HepG2 (cell line): ENCODE data around the gene TMEM14B. TPM values are rescaled to one million over a fixed set of nuclear protein-coding genes. Genes with fewer than 3 reads are reported as not detected.

Source experiments
- ARNTL ChIP-seq: sonication (generic); formaldehyde crosslinking; IDR thresholded peaks from 2 replicates; pipeline ENCODE4 v1.4.0; 2020; ENCODE audit warnings: mild to moderate bottlenecking, missing genetic modification reagents
- ESRRA ChIP-seq: sonication (generic); formaldehyde crosslinking; IDR thresholded peaks from 2 replicates; pipeline ENCODE4 v1.5.1; 2020; ENCODE audit warnings: mild to moderate bottlenecking, low read depth, missing genetic modification reagents
- EZH2 ChIP-seq: conservative IDR thresholded peaks from 2 replicates; pipeline ENCODE4 v1.6.1; 2012; ENCODE audit warnings: mild to moderate bottlenecking, low read depth, low read length, moderate library complexity
- IRX3 ChIP-seq: sonication (generic); formaldehyde crosslinking; IDR thresholded peaks from 2 replicates; pipeline ENCODE4 v1.8.1; 2023; ENCODE audit warnings: mild to moderate bottlenecking, low read depth, missing genetic modification reagents, borderline replicate concordance
- MAFF ChIP-seq: IDR thresholded peaks from 2 replicates; pipeline ENCODE4 v1.6.1; 2011; ENCODE audit warnings: low read depth, low read length, improper control_type of control experiment
- MTF1 ChIP-seq: sonication (generic); formaldehyde crosslinking; IDR thresholded peaks from 2 replicates; pipeline ENCODE4 v1.5.0; 2020; ENCODE audit warnings: missing genetic modification reagents
- NFYC ChIP-seq: IDR thresholded peaks from 2 replicates; pipeline ENCODE4 v1.6.1; 2016; ENCODE audit warnings: missing genetic modification reagents, missing compliant biosample characterization
- SMAD9 ChIP-seq: sonication (generic); formaldehyde crosslinking; IDR thresholded peaks from 2 replicates; pipeline ENCODE4 v1.5.1; 2020; ENCODE audit warnings: mild to moderate bottlenecking, missing genetic modification reagents
- TEAD2 ChIP-seq: sonication (generic); formaldehyde crosslinking; IDR thresholded peaks from 2 replicates; pipeline ENCODE4 v1.9.0; 2021; ENCODE audit warnings: missing genetic modification reagents
- TGIF2 ChIP-seq: IDR thresholded peaks from 2 replicates; pipeline ENCODE4 v1.6.1; 2016; ENCODE audit warnings: control low read depth, missing compliant biosample characterization
- THYN1 ChIP-seq: sonication (generic); formaldehyde crosslinking; IDR thresholded peaks from 2 replicates; pipeline ENCODE4 v1.8.1; 2023; ENCODE audit warnings: low read depth, mild to moderate bottlenecking, moderate library complexity, missing genetic modification reagents, borderline replicate concordance
- WIZ ChIP-seq: sonication (generic); formaldehyde crosslinking; IDR thresholded peaks from 2 replicates; pipeline ENCODE4 v1.5.1; 2020; ENCODE audit warnings: mild to moderate bottlenecking, missing genetic modification reagents
- YY1 ChIP-seq: IDR thresholded peaks from 2 replicates; pipeline ENCODE4 v1.6.1; 2011; ENCODE audit warnings: low read length, low read depth, moderate library complexity, mild to moderate bottlenecking; ENCODE audit not compliant: insufficient read depth, insufficient replicate concordance
- ZNF484 ChIP-seq: sonication (generic); formaldehyde crosslinking; IDR thresholded peaks from 2 replicates; pipeline ENCODE4 v1.5.1; 2020; ENCODE audit warnings: mild to moderate bottlenecking, low read depth, missing genetic modification reagents, borderline replicate concordance
- ZNF670 ChIP-seq: sonication (generic); formaldehyde crosslinking; IDR thresholded peaks from 2 replicates; pipeline ENCODE4 v1.8.0; 2022; ENCODE audit warnings: mild to moderate bottlenecking, missing genetic modification reagents, borderline replicate concordance
- polyA plus RNA-seq, 8 experiments: library from polyadenylated mRNA; depleted of rRNA in 3 of 8; stranded (reverse) in 7 of 8; unstranded in 1 of 8; fragments of >200 nt; fragmentation: Illumina TruSeq in 4 of 8; extraction: Trizol in 4 of 8; gene quantifications; 2 replicates each; pipeline versions ENCODE4 v1.2.1 to v1.2.3, GENCODE V29; 2011 to 2016; ENCODE audit warnings: low read depth in 4 of 8, missing spikeins in 1 of 8, mixed read lengths in 1 of 8; ENCODE audit not compliant: insufficient read depth in 1 of 8
- total RNA-seq, 5 experiments: library from RNA; depleted of rRNA; stranded (reverse); fragments of >200 nt; fragmentation: Illumina TruSeq; extraction: Trizol; gene quantifications; 2 replicates each; pipeline ENCODE4 v1.2.3, GENCODE V29; 2016; ENCODE audit warnings: low read depth in 1 of 5
- TF ChIP-seq, protein P1 (sequence below): sonication (generic); formaldehyde crosslinking; IDR thresholded peaks from 2 replicates; pipeline ENCODE4 v1.8.0; 2022; ENCODE audit warnings: mild to moderate bottlenecking, missing genetic modification reagents; ENCODE audit not compliant: insufficient replicate concordance
- TF ChIP-seq, protein P2 (sequence below): sonication (generic); formaldehyde crosslinking; IDR thresholded peaks from 2 replicates; pipeline ENCODE4 v1.9.0; 2021; ENCODE audit warnings: missing genetic modification reagents, borderline replicate concordance
- TF ChIP-seq, protein P3 (sequence below), 2 experiments: sonication (generic) in 1 of 2; formaldehyde crosslinking in 1 of 2; IDR thresholded peaks; 2 replicates each; pipeline versions ENCODE4 v1.4.0 to v1.6.1; 2018 to 2020; ENCODE audit warnings: missing genetic modification reagents in 2 of 2, borderline replicate concordance in 1 of 2, low read depth in 1 of 2, mild to moderate bottlenecking in 1 of 2, missing biosample characterization in 1 of 2
- TF ChIP-seq, protein P4 (sequence below): sonication (generic); formaldehyde crosslinking; IDR thresholded peaks from 2 replicates; pipeline ENCODE4 v1.8.1; 2023; ENCODE audit warnings: mild to moderate bottlenecking, moderate library complexity, missing genetic modification reagents
- TF ChIP-seq, protein P5 (sequence below): IDR thresholded peaks from 2 replicates; pipeline ENCODE4 v1.6.1; 2016; ENCODE audit warnings: low read depth, control low read depth

Gene TMEM14B
- total and polyA plus RNA-seq, 2 of the 13 experiments (the other 11 are each of a cell fraction or from before 2014, with no cell fraction given) = 133 to 200 TPM

DNA sequence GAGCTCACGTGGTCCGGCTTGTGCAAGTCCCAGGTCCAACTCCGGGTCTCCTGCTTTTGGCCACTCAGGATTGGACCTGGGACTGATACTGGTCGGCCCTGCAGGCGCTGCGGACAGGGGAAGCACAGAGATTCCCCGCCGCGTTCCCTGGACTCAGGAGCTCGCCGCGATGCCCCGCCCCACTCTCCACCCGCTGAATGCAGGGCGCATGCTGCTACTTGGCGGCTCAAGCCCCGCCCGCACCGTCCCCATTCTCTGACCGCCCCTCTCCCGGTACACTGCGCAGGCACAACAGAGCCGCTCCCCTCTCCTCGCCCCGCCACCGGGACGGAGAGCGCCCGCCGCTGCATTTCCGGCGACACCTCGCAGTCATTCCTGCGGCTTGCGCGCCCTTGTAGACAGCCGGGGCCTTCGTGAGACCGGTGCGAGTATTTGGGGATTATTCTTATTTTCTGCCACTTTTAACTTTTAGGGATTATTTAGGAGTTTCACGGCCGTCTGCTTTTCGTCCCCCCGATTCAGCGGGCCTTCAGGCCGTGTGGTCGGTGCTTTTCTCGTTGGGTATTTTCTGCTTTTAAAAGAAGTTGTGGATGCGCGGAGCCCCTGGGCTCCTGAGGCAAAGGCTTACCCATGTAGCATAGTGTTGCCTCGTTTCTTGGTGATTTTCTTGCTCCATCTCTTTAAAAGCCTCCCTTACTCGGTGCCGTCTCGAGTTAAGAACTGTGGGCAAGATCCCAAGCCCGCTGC is 24.6 kb upstream of the TMEM14B start, which contains the start of gene TMEM14C (continued):
- TF ChIP-seq, protein P1, sequence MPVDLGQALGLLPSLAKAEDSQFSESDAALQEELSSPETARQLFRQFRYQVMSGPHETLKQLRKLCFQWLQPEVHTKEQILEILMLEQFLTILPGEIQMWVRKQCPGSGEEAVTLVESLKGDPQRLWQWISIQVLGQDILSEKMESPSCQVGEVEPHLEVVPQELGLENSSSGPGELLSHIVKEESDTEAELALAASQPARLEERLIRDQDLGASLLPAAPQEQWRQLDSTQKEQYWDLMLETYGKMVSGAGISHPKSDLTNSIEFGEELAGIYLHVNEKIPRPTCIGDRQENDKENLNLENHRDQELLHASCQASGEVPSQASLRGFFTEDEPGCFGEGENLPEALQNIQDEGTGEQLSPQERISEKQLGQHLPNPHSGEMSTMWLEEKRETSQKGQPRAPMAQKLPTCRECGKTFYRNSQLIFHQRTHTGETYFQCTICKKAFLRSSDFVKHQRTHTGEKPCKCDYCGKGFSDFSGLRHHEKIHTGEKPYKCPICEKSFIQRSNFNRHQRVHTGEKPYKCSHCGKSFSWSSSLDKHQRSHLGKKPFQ (CRISPR knock-in tag) = peak; percentile 89
- TF ChIP-seq ZNF484 (CRISPR knock-in tag) (no peak), IRX3 (CRISPR knock-in tag) (no peak; the same call in 1 of the 2 replicates), ZNF670 (CRISPR knock-in tag) (peak; percentile 89), EZH2 (no peak), THYN1 (CRISPR knock-in tag) (no peak), MTF1 (CRISPR knock-in tag) (no peak), ESRRA (no peak), TEAD2 (CRISPR knock-in tag) (peak; percentile 48; the same call in 1 of the 2 replicates), ARNTL (CRISPR knock-in tag) (peak; percentile 99), YY1 (no peak), MAFF (no peak), NFYC (CRISPR knock-in tag) (peak; percentile 64), WIZ (no peak; the same call in 1 of the 2 replicates), TGIF2 (CRISPR knock-in tag) (peak; percentile 23; the same call in 1 of the 2 replicates), SMAD9 (CRISPR knock-in tag) (no peak)
- TF ChIP-seq, protein P2, sequence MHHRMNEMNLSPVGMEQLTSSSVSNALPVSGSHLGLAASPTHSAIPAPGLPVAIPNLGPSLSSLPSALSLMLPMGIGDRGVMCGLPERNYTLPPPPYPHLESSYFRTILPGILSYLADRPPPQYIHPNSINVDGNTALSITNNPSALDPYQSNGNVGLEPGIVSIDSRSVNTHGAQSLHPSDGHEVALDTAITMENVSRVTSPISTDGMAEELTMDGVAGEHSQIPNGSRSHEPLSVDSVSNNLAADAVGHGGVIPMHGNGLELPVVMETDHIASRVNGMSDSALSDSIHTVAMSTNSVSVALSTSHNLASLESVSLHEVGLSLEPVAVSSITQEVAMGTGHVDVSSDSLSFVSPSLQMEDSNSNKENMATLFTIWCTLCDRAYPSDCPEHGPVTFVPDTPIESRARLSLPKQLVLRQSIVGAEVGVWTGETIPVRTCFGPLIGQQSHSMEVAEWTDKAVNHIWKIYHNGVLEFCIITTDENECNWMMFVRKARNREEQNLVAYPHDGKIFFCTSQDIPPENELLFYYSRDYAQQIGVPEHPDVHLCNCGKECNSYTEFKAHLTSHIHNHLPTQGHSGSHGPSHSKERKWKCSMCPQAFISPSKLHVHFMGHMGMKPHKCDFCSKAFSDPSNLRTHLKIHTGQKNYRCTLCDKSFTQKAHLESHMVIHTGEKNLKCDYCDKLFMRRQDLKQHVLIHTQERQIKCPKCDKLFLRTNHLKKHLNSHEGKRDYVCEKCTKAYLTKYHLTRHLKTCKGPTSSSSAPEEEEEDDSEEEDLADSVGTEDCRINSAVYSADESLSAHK = 0 out of 2 replicates have a peak, but pooled peaks have one; percentile 25
- TF ChIP-seq, protein P3, sequence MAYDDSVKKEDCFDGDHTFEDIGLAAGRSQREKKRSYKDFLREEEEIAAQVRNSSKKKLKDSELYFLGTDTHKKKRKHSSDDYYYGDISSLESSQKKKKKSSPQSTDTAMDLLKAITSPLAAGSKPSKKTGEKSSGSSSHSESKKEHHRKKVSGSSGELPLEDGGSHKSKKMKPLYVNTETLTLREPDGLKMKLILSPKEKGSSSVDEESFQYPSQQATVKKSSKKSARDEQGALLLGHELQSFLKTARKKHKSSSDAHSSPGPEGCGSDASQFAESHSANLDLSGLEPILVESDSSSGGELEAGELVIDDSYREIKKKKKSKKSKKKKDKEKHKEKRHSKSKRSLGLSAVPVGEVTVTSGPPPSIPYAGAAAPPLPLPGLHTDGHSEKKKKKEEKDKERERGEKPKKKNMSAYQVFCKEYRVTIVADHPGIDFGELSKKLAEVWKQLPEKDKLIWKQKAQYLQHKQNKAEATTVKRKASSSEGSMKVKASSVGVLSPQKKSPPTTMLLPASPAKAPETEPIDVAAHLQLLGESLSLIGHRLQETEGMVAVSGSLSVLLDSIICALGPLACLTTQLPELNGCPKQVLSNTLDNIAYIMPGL (CRISPR knock-in tag; IDR thresholded peaks at IDR 0.05; ENCODE audit: borderline replicate concordance in 1 of 2, low read depth in 1 of 2) = peak; percentile 94 to 95
- TF ChIP-seq, protein P4, sequence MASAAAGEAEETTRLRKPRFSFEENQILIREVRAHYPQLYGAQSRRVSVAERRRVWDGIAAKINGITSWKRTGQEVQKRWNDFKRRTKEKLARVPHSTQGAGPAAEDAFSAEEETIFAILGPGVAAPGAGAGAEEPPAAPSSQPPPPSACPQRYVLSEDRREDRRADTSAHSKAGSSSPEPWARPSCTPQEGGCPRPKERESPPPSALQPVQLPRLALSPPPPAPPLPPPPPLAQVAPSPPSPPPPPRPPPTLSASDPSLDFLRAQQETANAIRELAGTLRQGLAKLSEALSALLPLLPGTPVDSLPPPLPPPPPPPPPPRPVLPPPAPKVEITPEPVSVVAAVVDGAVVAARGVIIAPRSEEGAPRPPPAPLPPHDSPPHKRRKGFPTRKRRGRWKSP (CRISPR knock-in tag) = peak; percentile 96
- TF ChIP-seq, protein P5, sequence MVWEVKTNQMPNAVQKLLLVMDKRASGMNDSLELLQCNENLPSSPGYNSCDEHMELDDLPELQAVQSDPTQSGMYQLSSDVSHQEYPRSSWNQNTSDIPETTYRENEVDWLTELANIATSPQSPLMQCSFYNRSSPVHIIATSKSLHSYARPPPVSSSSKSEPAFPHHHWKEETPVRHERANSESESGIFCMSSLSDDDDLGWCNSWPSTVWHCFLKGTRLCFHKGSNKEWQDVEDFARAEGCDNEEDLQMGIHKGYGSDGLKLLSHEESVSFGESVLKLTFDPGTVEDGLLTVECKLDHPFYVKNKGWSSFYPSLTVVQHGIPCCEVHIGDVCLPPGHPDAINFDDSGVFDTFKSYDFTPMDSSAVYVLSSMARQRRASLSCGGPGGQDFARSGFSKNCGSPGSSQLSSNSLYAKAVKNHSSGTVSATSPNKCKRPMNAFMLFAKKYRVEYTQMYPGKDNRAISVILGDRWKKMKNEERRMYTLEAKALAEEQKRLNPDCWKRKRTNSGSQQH (CRISPR knock-in tag) = peak; percentile 6; the same call in 1 of the 2 replicates
